H1 (cell line): Measurements from ENCODE around the gene OSBPL5. TPM values are rescaled to one million over a fixed set of nuclear protein-coding genes. Genes with fewer than 3 reads are reported as not detected.

Experiments used
- EZH2 ChIP-seq: fragments of 200-600 bp; sonication (generic); IDR thresholded peaks from 2 replicates; pipeline ENCODE4 v1.7.1; 2012; ENCODE audit warnings: low read depth, mild to moderate bottlenecking, moderate library complexity, low read length, inconsistent platforms; ENCODE audit not compliant: severe bottlenecking
- HDAC2 ChIP-seq, 2 experiments: fragments of 300-600 bp in 1 of 2; sonication (generic) in 1 of 2; IDR thresholded peaks; 2 replicates each; pipeline ENCODE4 v1.6.1; 2011 to 2012; ENCODE audit warnings: low read depth in 2 of 2, low read length in 2 of 2, mild to moderate bottlenecking in 2 of 2, moderate library complexity in 2 of 2, borderline replicate concordance in 1 of 2, inconsistent platforms in 1 of 2
- MAFK ChIP-seq: IDR thresholded peaks from 2 replicates; pipeline ENCODE4 v1.6.1; 2012; ENCODE audit warnings: low read depth, mild to moderate bottlenecking, improper control_type of control experiment, low read length
- POLR2A ChIP-seq, 2 experiments: IDR thresholded peaks; 1 replicate in 1 of 2; 2 replicates in 1 of 2; pipeline ENCODE4 v1.6.1; 2011; ENCODE audit warnings: low read depth in 2 of 2, low read length in 2 of 2, mild to moderate bottlenecking in 2 of 2; ENCODE audit errors: control extremely low read depth in 1 of 2
- RAD21 ChIP-seq, 2 experiments: IDR thresholded peaks in 1 of 2; conservative IDR thresholded peaks in 1 of 2; 2 replicates each; pipeline ENCODE4 v1.6.1; 2011; ENCODE audit warnings: low read depth in 2 of 2, low read length in 2 of 2, improper control_type of control experiment in 1 of 2, inconsistent platforms in 1 of 2, mild to moderate bottlenecking in 1 of 2, moderate library complexity in 1 of 2
- SP4 ChIP-seq: IDR thresholded peaks from 2 replicates; pipeline ENCODE4 v1.6.1; 2012; ENCODE audit warnings: low read length, inconsistent platforms
- TBP ChIP-seq: IDR thresholded peaks from 2 replicates; pipeline ENCODE4 v1.6.1; 2011; ENCODE audit warnings: low read depth, low read length, improper control_type of control experiment
- YY1 ChIP-seq: IDR thresholded peaks from 2 replicates; pipeline ENCODE4 v1.6.1; 2011; ENCODE audit warnings: low read depth, mild to moderate bottlenecking, low read length
- polyA plus RNA-seq, 7 experiments: library from polyadenylated mRNA; depleted of rRNA in 3 of 7; stranded (reverse) in 5 of 7; unstranded in 2 of 7; fragments of >200 nt in 5 of 7; fragments of 200-250 nt in 2 of 7; gene quantifications; 1 replicate in 5 of 7; 2 replicates in 1 of 7; 4 replicates in 1 of 7; pipeline versions ENCODE4 v1.2.1 to v1.2.3, GENCODE V29; 2011 to 2013; ENCODE audit warnings: missing spikeins in 2 of 7, mixed read lengths in 2 of 7
- total RNA-seq: library from RNA; stranded (reverse); fragmentation: NEBNext Ultra II Directional; extraction: Animal tissue kit (Norgen Biotek cat#: 25700); gene quantifications from 2 replicates; pipeline ENCODE4 v1.2.1, GENCODE V29; 2021
- TF ChIP-seq, protein P1 (sequence below): IDR thresholded peaks from 2 replicates; pipeline ENCODE4 v1.6.1; 2011; ENCODE audit warnings: low read length, improper control_type of control experiment
- TF ChIP-seq, protein P2 (sequence below): IDR thresholded peaks from 2 replicates; pipeline ENCODE4 v1.6.1; 2012; ENCODE audit warnings: inconsistent platforms
- TF ChIP-seq, protein P3 (sequence below), 3 experiments: IDR thresholded peaks; 1 replicate in 2 of 3; 2 replicates in 1 of 3; pipeline versions ENCODE4 v1.5.1 to v1.6.1; 2011; ENCODE audit warnings: low read length in 3 of 3, mild to moderate bottlenecking in 3 of 3, inconsistent platforms in 2 of 3, low read depth in 1 of 3, moderate library complexity in 1 of 3; ENCODE audit not compliant: insufficient read depth in 1 of 3; ENCODE audit errors: control extremely low read depth in 1 of 3

The OSBPL5 gene
- total and polyA plus RNA-seq, 2 of the 8 experiments (the other 6 are each of a cell fraction or from before 2014, with no cell fraction given) = 3.4 to 9.9 TPM

DNA sequence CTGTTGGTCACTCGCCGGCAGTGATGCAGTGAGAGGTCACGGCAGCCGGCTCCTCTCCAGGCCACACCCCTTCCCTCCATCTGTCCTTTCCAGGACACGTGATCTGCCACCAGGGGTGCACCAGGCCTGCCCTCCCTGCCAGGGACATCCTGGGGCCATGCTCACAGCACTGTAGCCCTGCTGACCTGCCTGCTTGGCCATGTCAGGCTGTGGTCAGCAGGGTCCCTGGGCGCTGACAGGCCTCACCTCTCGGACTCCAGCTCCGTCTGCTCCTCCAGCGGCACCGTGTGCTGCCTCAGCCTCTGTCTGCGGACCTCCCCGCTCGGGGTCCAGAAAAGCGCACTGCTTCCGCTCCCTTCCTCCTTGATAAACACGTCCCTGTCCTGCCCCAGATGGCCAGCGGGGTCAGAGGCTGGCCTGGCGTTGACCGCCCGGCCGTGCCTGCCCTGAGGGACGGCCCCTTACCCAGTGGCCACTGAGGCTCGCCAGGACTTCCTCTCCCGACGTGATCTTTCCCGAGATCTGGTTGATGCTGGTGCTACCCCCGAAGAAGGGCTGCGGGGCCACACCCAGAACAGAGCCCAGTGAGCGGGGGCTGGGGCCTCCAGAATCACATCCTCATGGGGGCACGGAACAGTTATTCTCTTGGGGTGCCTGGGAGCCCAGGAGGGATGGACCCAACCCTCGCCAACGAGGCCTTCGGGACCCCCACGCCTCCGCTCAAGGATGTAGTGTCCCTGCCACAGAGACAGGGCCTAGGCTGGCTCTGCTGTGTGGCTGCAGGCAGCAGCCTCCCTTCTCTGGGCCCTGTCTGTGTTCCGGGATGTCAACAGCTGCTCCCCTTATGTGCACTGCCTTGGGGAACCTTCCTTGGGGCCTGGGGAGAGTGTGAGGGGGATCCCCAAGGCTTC is 71.6 kb downstream of the OSBPL5 start (continued):
- no peak for TF ChIP-seq MAFK
- TF ChIP-seq, protein P1, sequence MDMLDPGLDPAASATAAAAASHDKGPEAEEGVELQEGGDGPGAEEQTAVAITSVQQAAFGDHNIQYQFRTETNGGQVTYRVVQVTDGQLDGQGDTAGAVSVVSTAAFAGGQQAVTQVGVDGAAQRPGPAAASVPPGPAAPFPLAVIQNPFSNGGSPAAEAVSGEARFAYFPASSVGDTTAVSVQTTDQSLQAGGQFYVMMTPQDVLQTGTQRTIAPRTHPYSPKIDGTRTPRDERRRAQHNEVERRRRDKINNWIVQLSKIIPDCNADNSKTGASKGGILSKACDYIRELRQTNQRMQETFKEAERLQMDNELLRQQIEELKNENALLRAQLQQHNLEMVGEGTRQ = peak; percentile 52; the same call in 1 of the 2 replicates
- TF ChIP-seq, protein P2, sequence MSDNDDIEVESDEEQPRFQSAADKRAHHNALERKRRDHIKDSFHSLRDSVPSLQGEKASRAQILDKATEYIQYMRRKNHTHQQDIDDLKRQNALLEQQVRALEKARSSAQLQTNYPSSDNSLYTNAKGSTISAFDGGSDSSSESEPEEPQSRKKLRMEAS = peak; percentile 50; the same call in 1 of the 2 replicates
- no peak for TF ChIP-seq TBP
- TF ChIP-seq HDAC2 (IDR thresholded peaks at IDR 0.05; ENCODE audit: borderline replicate concordance in 1 of 2, low read depth in 2 of 2, low read length in 2 of 2) = no peak
- no peak for TF ChIP-seq POLR2A (IDR thresholded peaks at IDR 0.05; ENCODE audit: control extremely low read depth in 1 of 2, low read depth in 2 of 2, low read length in 2 of 2)
- peak in 1 of 2 experiments; percentile 17; a peak in 1 of 4 replicates for TF ChIP-seq RAD21 (IDR thresholded peaks at IDR 0.05 in 1 of 2, conservative IDR thresholded peaks at IDR 0.05 in 1 of 2; ENCODE audit: low read depth in 2 of 2, low read length in 2 of 2)
- TF ChIP-seq, protein P3, sequence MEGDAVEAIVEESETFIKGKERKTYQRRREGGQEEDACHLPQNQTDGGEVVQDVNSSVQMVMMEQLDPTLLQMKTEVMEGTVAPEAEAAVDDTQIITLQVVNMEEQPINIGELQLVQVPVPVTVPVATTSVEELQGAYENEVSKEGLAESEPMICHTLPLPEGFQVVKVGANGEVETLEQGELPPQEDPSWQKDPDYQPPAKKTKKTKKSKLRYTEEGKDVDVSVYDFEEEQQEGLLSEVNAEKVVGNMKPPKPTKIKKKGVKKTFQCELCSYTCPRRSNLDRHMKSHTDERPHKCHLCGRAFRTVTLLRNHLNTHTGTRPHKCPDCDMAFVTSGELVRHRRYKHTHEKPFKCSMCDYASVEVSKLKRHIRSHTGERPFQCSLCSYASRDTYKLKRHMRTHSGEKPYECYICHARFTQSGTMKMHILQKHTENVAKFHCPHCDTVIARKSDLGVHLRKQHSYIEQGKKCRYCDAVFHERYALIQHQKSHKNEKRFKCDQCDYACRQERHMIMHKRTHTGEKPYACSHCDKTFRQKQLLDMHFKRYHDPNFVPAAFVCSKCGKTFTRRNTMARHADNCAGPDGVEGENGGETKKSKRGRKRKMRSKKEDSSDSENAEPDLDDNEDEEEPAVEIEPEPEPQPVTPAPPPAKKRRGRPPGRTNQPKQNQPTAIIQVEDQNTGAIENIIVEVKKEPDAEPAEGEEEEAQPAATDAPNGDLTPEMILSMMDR (IDR thresholded peaks at IDR 0.05; ENCODE audit: control extremely low read depth in 1 of 3, insufficient read depth in 1 of 3, low read depth in 1 of 3, low read length in 3 of 3) = no peak
- TF ChIP-seq EZH2 = no peak
- no peak for TF ChIP-seq SP4
- TF ChIP-seq YY1 = no peak
